Glomerular endothelial cell (primary cell): ENCODE data around the gene EIF4G3. TPM values are rescaled to one million over a fixed set of nuclear protein-coding genes. Genes with fewer than 3 reads are reported as not detected.

Experiments
- DNase-seq: peaks from one replicate; pipeline ENCODE4 v3.0.0-alpha.2; 2011; ENCODE audit warnings: low read depth, low spot score; ENCODE audit errors: extremely low read depth
- total RNA-seq: library from RNA; depleted of rRNA; stranded (reverse); fragments of >200 nt; gene quantifications from 2 replicates; pipeline ENCODE4 v1.2.3, GENCODE V29; 2015

Gene EIF4G3
- total RNA-seq, 1 donor from 2014 or later: 62.9 TPM

DNA sequence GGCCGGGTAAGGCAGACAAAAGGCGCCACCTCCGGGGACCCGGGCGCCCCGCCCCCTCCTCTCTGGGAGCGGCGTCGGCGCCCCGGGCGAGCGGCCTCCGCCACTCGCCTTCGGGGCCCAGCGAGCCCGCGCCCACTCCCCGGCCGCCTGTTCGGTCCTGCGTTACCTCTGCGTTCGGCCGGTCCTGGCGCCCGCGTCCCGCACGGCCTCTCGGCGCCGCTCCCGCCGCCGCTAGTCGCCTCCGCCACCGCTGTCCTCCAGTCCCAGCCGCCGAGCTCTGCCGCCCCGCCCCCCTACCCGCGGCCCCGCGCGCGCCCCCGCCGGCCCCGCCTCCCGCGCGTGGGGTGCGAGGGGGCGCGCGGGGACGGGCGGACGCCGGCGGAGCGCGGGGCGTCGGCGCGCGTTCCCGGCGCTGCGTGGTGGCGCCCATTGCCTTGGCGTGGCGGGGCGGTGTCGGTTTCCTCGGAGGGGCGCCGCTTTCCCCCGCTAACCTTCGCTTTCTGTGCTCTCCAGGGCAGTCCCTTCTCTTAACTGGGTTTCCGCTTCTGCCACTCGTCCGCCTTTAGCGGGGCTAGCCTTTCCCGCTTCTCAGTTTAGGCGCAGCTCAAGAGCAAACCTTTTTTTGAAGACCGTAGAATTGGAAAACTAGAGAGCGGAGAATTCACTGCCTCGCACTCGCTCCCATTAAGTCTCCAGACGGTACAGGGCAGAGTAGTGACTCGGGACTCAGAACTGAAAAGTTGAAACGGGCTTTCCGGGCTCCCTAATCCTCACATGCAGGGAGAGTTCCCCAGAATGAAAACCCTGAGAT is 389.5 kb downstream of the EIF4G3 start, which contains the start of gene HP1BP3:
TSS of gene HP1BP3 (minus strand) at position 279 of the 811 bp plus-strand sequence. CDS start 6,867 bp downstream, outside the sequence.
- DNase-seq: no peak

DNA sequence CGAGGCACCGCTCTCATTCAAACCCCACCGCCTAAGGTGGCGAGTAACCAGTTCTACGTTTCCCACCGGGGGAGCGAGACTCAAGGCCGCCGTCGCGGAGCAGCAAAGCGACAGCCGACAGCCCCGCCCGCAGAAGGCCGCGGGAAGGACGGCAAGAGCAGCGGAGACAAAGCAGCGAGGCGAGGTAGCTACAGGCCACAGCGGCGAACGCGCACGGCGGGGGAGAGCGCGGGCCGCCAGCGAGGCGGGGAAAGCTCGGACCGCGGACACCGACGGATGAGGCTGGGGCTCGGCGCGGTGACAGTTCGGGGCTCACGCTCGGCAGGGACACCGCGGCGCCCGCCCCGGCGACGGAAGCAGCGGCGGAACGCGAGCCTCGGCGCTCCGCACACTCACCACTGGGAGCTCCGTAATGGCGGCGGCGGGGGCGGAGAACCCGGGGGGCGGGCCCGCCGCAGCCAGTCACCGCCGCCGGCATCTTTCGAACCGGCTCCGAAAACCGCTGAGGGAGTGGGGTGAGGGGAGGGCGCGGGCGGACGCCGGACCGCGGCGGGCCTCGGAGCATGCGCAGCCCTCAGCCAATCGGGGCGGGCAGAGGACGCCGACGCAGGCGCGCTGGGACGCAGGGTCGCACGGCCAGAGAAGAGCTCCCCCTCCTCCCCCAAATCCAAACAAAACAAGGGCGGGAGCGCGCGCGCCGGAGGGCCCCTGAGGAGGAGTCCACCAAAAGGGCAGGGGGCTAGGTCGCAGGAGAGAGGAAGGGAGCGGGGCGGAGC is 390.3 kb downstream of the EIF4G3 start:
- DNase-seq: peak; percentile 33

DNA sequence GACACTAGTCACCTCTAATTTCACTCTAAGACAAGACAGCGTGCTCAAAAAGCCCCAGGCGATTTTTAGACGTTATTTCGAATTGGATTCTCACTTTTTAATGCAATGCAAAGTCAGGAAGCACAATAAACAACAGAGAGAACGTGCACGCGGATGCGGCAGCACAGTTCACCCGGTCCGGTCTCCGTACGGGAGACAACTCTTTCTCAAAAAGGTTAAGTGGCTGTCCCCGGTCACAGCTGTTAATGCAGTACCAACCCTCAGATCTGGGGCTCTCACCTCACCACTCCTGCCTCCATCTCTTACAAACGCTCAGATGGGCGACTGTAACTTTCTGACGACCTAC is 390.8 kb downstream of the EIF4G3 start:
- no peak for DNase-seq

DNA sequence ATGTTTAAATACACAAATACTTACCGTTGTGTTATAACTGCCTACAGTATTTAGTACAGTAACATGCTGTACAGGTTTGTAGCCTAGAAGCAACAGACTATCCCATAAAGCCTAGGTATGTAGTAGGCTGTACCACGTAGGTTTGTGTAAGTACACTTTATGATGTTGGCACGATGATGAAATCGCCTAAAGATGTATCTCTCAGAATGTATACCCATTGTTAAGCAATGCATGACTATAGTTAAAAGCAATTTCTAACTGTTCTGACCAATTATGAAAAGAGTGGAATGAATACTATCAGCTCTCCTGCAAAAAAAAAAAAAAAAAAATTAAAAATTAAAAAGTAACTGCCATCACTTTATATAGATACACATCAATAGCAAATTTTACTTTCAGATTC is 401.0 kb downstream of the EIF4G3 start:
- DNase-seq: no peak

DNA sequence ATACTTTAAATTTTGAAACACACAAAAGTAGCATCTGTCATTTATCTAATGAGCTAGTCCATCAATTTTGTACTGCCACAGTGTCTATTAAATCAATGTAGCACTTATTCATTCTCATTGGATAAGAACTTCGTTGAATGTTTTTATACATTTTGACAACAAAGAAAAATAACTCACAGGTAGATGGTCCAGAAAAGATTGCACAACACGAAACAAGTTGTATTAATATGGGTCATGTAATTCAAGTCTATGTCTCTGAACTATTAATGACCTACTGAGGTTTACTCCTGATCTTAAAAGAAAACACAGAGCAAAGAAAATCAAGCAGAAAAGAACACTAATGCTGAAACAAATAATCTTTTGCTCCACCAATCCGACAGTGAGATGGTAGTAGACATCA is 404.9 kb downstream of the EIF4G3 start:
- DNase-seq: no peak

DNA sequence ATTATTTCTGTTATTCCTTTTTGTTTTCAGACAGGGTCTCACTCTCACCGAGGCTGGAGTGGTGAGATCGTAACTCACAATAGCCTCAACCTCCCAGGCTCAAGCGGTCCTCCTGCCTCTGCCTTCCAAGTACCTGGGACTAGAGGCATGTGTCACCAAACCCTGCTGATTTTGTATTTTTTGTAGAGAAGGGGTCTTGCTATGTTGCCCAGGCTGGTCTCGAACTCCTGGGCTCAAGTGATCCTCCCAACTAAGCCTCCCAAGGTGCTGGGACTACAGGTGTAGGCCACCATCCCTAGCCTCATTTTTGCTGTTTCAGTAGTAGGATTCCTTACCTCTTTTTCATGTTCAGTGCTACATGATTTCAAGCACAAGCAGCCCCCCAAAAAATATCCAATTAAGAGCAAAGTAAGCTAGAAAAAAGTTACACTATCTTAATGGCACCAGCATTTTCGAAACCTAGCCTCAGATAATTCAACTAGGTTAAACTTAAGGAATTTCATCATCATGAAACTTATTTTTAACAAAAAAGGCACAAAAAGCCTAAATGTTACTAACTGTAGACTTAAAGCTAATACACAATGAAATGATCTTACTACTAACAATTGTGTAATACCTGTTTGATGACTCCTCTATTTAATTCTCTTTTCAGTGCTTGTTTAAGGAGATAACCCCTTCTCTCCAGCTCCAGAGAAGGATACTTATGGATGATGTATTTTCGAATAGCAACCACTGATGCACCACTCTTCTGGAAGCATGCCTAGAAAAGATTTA is 406.2 kb downstream of the EIF4G3 start:
- DNase-seq: no peak

DNA sequence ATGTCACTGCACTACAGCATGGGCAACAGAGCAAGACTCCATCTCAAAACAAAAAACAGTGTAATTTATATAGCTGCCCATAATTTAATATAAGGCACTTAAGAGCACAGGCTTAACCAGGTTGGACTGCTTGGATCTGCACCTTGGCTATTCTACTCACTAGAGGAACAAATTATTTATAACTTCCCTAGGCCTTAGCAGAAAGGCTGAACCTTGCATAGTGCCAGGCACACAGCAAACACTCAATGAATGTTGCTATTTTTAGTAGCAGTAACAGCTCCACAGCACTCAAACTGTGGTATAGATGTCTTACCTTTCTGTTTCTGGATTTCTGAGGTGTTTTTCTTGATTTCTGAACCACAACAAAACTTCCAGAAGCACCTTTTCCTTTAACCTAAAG is 409.4 kb downstream of the EIF4G3 start:
- no peak for DNase-seq

DNA sequence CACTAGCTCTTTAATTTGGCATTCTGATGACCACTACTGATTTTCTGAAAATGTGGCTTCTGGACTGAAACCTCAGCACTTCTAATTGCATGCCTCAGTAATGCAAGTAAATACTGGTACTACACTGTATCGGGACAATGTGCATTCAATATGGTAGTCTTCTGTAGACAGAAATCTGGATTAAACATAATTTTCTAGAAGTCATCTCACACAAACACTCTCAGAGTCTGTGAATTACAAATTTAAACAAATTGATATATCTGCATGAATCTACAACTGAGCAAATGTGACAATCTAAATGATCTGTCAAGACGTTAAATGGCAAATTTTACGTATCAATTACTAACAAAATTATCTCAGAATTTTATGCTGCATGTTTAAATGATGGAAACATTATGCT is 413.3 kb downstream of the EIF4G3 start:
- no peak for DNase-seq

DNA sequence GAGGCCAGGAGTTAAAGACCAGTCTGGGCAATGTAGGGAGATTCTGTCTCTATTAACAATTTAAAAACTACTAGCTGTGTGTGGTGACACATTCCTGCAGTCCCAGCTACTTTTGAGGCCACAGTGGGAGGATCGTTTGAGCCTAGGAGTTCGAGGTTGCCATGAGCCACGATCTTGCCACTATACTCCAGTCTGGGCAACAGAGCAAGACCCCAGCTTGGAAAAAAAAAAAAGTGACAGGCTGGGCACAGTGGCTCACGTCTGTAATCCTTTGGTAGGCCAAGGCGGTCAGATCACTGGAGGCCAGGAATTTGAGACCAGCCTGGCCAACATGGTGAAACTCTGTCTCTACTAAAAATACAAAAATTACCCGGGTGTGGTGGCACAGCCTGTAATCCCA is 416.4 kb downstream of the EIF4G3 start:
- DNase-seq: no peak

Other genes with a start within 250 kb of the EIF4G3 start
- 594 and 740 TPM in 2 replicates for gene ECE1, start 113.6 kb upstream of the EIF4G3 start, total RNA-seq